HepG2 (cell line): ENCODE results near the gene MYL11. TPM values are rescaled to one million over a fixed set of nuclear protein-coding genes. Genes with fewer than 3 reads are reported as not detected.

Experiments
- ASH2L ChIP-seq: fragments of 300-600, 200-600 bp; sonication (generic); IDR thresholded peaks from 2 replicates; pipeline ENCODE4 v1.7.0; 2017; ENCODE audit warnings: low read depth, mild to moderate bottlenecking, moderate library complexity, mixed read lengths, low read length; ENCODE audit not compliant: insufficient read length
- FUBP1 ChIP-seq: sonication (generic); formaldehyde crosslinking; IDR thresholded peaks from 2 replicates; pipeline ENCODE4 v1.5.1; 2020; ENCODE audit warnings: missing genetic modification reagents, mild to moderate bottlenecking, borderline replicate concordance
- MBNL3 ChIP-seq: fragments of 250-450 bp; sonication (Bioruptor Pico); conservative IDR thresholded peaks from 2 replicates; pipeline ENCODE4 v1.8.0; 2022; ENCODE audit warnings: mild to moderate bottlenecking, inconsistent platforms
- MTF1 ChIP-seq: sonication (generic); formaldehyde crosslinking; IDR thresholded peaks from 2 replicates; pipeline ENCODE4 v1.5.0; 2020; ENCODE audit warnings: missing genetic modification reagents
- MXD1 ChIP-seq: sonication (generic); formaldehyde crosslinking; IDR thresholded peaks from 2 replicates; pipeline ENCODE4 v1.4.0; 2020; ENCODE audit warnings: mild to moderate bottlenecking, missing genetic modification reagents
- NR2F2 ChIP-seq: IDR thresholded peaks from 2 replicates; pipeline ENCODE4 v1.6.1; 2012; ENCODE audit warnings: low read depth, inconsistent platforms, borderline replicate concordance
- POLR2G ChIP-seq: fragments of 200-400 bp; formaldehyde crosslinking; IDR thresholded peaks from 2 replicates; pipeline ENCODE4 v1.6.1; 2018; ENCODE audit warnings: mild to moderate bottlenecking, low read depth, low read length, moderate library complexity
- PRPF4 ChIP-seq: fragments of 200-400 bp; formaldehyde crosslinking; IDR thresholded peaks from 2 replicates; pipeline ENCODE4 v1.6.1; 2016; ENCODE audit warnings: low read length, low read depth; ENCODE audit not compliant: poor library complexity, severe bottlenecking
- TGIF2 ChIP-seq: IDR thresholded peaks from 2 replicates; pipeline ENCODE4 v1.6.1; 2016; ENCODE audit warnings: control low read depth, missing compliant biosample characterization
- ZBTB2 ChIP-seq: sonication (generic); formaldehyde crosslinking; IDR thresholded peaks from 2 replicates; pipeline ENCODE4 v1.8.0; 2022; ENCODE audit warnings: low read depth, missing genetic modification reagents
- ZKSCAN5 ChIP-seq: sonication (generic); formaldehyde crosslinking; IDR thresholded peaks from 2 replicates; pipeline ENCODE4 v1.5.1; 2020; ENCODE audit warnings: mild to moderate bottlenecking, missing genetic modification reagents
- ZNF275 ChIP-seq: sonication (generic); formaldehyde crosslinking; IDR thresholded peaks from 2 replicates; pipeline ENCODE4 v1.8.0; 2022; ENCODE audit warnings: missing genetic modification reagents, mild to moderate bottlenecking, inconsistent platforms, borderline replicate concordance
- ZNF333 ChIP-seq: sonication (generic); formaldehyde crosslinking; IDR thresholded peaks from 2 replicates; pipeline ENCODE4 v1.4.0; 2020; ENCODE audit warnings: mild to moderate bottlenecking, missing genetic modification reagents, borderline replicate concordance
- ZNF343 ChIP-seq: sonication (generic); formaldehyde crosslinking; IDR thresholded peaks from 2 replicates; pipeline ENCODE4 v1.4.0; 2020; ENCODE audit warnings: mild to moderate bottlenecking, missing genetic modification reagents
- ZNF747 ChIP-seq: sonication (generic); formaldehyde crosslinking; IDR thresholded peaks from 2 replicates; pipeline ENCODE4 v1.8.1; 2023; ENCODE audit warnings: missing genetic modification reagents, mild to moderate bottlenecking, borderline replicate concordance
- polyA plus RNA-seq, 8 experiments: library from polyadenylated mRNA; depleted of rRNA in 3 of 8; stranded (reverse) in 7 of 8; unstranded in 1 of 8; fragments of >200 nt; fragmentation: Illumina TruSeq in 4 of 8; extraction: Trizol in 4 of 8; gene quantifications; 2 replicates each; pipeline versions ENCODE4 v1.2.1 to v1.2.3, GENCODE V29; 2011 to 2016; ENCODE audit warnings: low read depth in 4 of 8, missing spikeins in 1 of 8, mixed read lengths in 1 of 8; ENCODE audit not compliant: insufficient read depth in 1 of 8
- total RNA-seq, 5 experiments: library from RNA; depleted of rRNA; stranded (reverse); fragments of >200 nt; fragmentation: Illumina TruSeq; extraction: Trizol; gene quantifications; 2 replicates each; pipeline ENCODE4 v1.2.3, GENCODE V29; 2016; ENCODE audit warnings: low read depth in 1 of 5
- TF ChIP-seq, protein P1 (sequence below): sonication (generic); formaldehyde crosslinking; IDR thresholded peaks from 2 replicates; pipeline ENCODE4; 2020; ENCODE audit warnings: missing genetic modification reagents, mild to moderate bottlenecking, borderline replicate concordance
- TF ChIP-seq, protein P2 (sequence below): IDR thresholded peaks from 2 replicates; pipeline ENCODE4 v1.6.1; 2016; ENCODE audit warnings: low read depth, control low read depth
- TF ChIP-seq, protein P3 (sequence below): sonication (generic); formaldehyde crosslinking; IDR thresholded peaks from 2 replicates; pipeline ENCODE4 v1.5.0; 2020; ENCODE audit warnings: missing genetic modification reagents

MYL11 gene
- total and polyA plus RNA-seq, 2 of the 13 experiments (the other 11 are each of a cell fraction or from before 2014, with no cell fraction given), result not detected

DNA sequence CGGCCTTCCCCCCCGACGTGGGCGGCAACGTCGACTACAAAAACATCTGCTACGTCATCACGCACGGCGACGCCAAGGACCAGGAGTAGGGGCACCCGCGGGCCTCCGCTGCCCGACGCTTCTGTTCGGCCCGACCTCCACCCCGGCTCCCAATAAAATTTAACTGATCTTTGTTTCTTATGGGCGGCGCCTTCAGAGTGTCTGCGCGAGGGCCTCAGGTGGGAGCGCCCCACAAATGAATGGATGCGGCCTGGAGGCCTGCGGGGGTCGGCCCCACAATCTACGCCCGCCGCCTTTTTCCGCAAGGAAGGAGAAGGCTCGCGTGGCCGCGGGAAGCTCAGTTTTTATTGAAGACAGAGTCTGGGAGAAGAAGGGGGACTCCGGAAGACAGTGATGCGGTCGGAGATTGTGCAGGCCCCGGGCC is 3.2 kb downstream of the MYL11 start (continued):
- TF ChIP-seq, protein P1, sequence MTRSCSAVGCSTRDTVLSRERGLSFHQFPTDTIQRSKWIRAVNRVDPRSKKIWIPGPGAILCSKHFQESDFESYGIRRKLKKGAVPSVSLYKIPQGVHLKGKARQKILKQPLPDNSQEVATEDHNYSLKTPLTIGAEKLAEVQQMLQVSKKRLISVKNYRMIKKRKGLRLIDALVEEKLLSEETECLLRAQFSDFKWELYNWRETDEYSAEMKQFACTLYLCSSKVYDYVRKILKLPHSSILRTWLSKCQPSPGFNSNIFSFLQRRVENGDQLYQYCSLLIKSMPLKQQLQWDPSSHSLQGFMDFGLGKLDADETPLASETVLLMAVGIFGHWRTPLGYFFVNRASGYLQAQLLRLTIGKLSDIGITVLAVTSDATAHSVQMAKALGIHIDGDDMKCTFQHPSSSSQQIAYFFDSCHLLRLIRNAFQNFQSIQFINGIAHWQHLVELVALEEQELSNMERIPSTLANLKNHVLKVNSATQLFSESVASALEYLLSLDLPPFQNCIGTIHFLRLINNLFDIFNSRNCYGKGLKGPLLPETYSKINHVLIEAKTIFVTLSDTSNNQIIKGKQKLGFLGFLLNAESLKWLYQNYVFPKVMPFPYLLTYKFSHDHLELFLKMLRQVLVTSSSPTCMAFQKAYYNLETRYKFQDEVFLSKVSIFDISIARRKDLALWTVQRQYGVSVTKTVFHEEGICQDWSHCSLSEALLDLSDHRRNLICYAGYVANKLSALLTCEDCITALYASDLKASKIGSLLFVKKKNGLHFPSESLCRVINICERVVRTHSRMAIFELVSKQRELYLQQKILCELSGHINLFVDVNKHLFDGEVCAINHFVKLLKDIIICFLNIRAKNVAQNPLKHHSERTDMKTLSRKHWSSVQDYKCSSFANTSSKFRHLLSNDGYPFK, result peak; percentile 13; the same call in 1 of the 2 replicates
- TF ChIP-seq ZNF333 (CRISPR knock-in tag) (peak; percentile 34; the same call in 1 of the 2 replicates), POLR2G (peak; percentile 75; the same call in 1 of the 2 replicates), ZBTB2 (CRISPR knock-in tag) (0 out of 2 replicates have a peak, but pooled peaks have one; percentile 53), TGIF2 (CRISPR knock-in tag) (no peak), PRPF4 (peak; percentile 43), MXD1 (CRISPR knock-in tag) (0 out of 2 replicates have a peak, but pooled peaks have one; percentile 21), ZNF747 (peak; percentile 51; the same call in 1 of the 2 replicates), ZKSCAN5 (CRISPR knock-in tag) (0 out of 2 replicates have a peak, but pooled peaks have one; percentile 10), MTF1 (CRISPR knock-in tag) (peak; percentile 7; the same call in 1 of the 2 replicates), MBNL3 (CRISPR knock-in tag) (no peak), ZNF343 (0 out of 2 replicates have a peak, but pooled peaks have one; percentile 19), ASH2L (peak; percentile 68), NR2F2 (no peak), ZNF275 (0 out of 2 replicates have a peak, but pooled peaks have one; percentile 21), FUBP1 (no peak)
- TF ChIP-seq, protein P2, sequence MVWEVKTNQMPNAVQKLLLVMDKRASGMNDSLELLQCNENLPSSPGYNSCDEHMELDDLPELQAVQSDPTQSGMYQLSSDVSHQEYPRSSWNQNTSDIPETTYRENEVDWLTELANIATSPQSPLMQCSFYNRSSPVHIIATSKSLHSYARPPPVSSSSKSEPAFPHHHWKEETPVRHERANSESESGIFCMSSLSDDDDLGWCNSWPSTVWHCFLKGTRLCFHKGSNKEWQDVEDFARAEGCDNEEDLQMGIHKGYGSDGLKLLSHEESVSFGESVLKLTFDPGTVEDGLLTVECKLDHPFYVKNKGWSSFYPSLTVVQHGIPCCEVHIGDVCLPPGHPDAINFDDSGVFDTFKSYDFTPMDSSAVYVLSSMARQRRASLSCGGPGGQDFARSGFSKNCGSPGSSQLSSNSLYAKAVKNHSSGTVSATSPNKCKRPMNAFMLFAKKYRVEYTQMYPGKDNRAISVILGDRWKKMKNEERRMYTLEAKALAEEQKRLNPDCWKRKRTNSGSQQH (CRISPR knock-in tag), result peak; percentile 31; the same call in 1 of the 2 replicates
- TF ChIP-seq, protein P3, sequence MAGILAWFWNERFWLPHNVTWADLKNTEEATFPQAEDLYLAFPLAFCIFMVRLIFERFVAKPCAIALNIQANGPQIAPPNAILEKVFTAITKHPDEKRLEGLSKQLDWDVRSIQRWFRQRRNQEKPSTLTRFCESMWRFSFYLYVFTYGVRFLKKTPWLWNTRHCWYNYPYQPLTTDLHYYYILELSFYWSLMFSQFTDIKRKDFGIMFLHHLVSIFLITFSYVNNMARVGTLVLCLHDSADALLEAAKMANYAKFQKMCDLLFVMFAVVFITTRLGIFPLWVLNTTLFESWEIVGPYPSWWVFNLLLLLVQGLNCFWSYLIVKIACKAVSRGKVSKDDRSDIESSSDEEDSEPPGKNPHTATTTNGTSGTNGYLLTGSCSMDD (CRISPR knock-in tag), result no peak
